Measurements from ENCODE around the gene PNMT. TPM values are rescaled to one million over a fixed set of nuclear protein-coding genes. Genes with fewer than 3 reads are reported as not detected.

The PNMT gene
- total RNA-seq, 1 donor from 2014 or later, result 3.9 TPM

- intact Hi-C loops (cut with DNase I), result no loop called here
- DNase-seq, result no peak
- Histone ChIP-seq H3K4me3 (no peak overlapping the region), H3K4me1 (peaks cover 73% of the 10 kb centered on the region), H3K9me3 (no peaks in the 10 kb centered on the region), H3K27me3 (ENCODE audit: low read depth) (peaks cover 45% of the 10 kb centered on the region), H3K36me3 (peaks cover 24% of the 10 kb centered on the region), H3K27ac (peak overlapping the region; percentile 31)
- no peak for ATAC-seq
- TF ChIP-seq, protein P1, sequence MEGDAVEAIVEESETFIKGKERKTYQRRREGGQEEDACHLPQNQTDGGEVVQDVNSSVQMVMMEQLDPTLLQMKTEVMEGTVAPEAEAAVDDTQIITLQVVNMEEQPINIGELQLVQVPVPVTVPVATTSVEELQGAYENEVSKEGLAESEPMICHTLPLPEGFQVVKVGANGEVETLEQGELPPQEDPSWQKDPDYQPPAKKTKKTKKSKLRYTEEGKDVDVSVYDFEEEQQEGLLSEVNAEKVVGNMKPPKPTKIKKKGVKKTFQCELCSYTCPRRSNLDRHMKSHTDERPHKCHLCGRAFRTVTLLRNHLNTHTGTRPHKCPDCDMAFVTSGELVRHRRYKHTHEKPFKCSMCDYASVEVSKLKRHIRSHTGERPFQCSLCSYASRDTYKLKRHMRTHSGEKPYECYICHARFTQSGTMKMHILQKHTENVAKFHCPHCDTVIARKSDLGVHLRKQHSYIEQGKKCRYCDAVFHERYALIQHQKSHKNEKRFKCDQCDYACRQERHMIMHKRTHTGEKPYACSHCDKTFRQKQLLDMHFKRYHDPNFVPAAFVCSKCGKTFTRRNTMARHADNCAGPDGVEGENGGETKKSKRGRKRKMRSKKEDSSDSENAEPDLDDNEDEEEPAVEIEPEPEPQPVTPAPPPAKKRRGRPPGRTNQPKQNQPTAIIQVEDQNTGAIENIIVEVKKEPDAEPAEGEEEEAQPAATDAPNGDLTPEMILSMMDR (IDR thresholded peaks at IDR 0.05), result no peak
These were observed 2.5 kb upstream of the PNMT start for GRCh38 chr17:39665642-39666224.

DNA sequence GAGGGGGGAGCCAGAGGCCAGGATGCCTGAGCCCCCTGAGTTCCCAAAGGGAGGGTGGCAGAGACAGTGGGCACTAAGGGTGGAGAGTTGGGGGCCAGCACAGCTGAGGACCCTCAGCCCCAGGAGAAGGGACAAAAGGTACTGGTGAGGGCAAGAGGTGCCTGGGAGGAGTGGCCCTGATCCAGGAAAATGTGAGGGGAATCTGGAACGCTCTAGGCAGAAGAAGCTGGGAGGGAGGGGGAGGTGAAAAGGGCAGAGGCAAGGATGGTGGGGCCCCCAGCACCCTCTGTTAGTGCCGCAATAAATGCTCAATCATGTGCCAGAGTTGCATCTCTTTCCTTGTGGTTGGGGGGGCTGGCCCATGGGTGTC lies 2.0 kb upstream of the PNMT start:
- Histone ChIP-seq H3K36me3 (peaks cover 19% of the 10 kb centered on the region), H3K27ac (no peak overlapping the region), H3K4me1 (peaks cover 72% of the 10 kb centered on the region), H3K4me3 (no peak overlapping the region), H3K27me3 (ENCODE audit: low read depth) (peaks cover 45% of the 10 kb centered on the region), H3K9me3 (no peaks in the 10 kb centered on the region)
- ATAC-seq, result no peak
- no peak for DNase-seq
- intact Hi-C loops (cut with DNase I), result no loop called here
- TF ChIP-seq, protein P1 (IDR thresholded peaks at IDR 0.05), result no peak

- Histone ChIP-seq H3K36me3 (peaks cover 14% of the 10 kb centered on the region), H3K27ac (peak overlapping the region; percentile 54), H3K9me3 (no peaks in the 10 kb centered on the region), H3K27me3 (ENCODE audit: low read depth) (peaks cover 45% of the 10 kb centered on the region), H3K4me1 (peaks cover 67% of the 10 kb centered on the region), H3K4me3 (peak overlapping the region; percentile 54)
- TF ChIP-seq, protein P1 (IDR thresholded peaks at IDR 0.05), result no peak
- DNase-seq (no peak), ATAC-seq (no peak)
- intact Hi-C loops (cut with DNase I), result no loop called here
These were observed 1.5 kb upstream of the PNMT start for GRCh38 chr17:39666601-39667261.

- Histone ChIP-seq H3K9me3 (no peaks in the 10 kb centered on the region), H3K4me3 (peak overlapping the region; percentile 54), H3K27ac (peak overlapping the region; percentile 56), H3K36me3 (peaks cover 7% of the 10 kb centered on the region), H3K27me3 (ENCODE audit: low read depth) (peaks cover 45% of the 10 kb centered on the region), H3K4me1 (peaks cover 60% of the 10 kb centered on the region)
- DNase-seq, result no peak
- TF ChIP-seq, protein P1 (IDR thresholded peaks at IDR 0.05), result no peak
- peak; percentile 43 to 58 for ATAC-seq
- intact Hi-C loops (cut with DNase I), result no loop called here
These were observed 850 bp upstream of the PNMT start for GRCh38 chr17:39667262-39667944.

DNA sequence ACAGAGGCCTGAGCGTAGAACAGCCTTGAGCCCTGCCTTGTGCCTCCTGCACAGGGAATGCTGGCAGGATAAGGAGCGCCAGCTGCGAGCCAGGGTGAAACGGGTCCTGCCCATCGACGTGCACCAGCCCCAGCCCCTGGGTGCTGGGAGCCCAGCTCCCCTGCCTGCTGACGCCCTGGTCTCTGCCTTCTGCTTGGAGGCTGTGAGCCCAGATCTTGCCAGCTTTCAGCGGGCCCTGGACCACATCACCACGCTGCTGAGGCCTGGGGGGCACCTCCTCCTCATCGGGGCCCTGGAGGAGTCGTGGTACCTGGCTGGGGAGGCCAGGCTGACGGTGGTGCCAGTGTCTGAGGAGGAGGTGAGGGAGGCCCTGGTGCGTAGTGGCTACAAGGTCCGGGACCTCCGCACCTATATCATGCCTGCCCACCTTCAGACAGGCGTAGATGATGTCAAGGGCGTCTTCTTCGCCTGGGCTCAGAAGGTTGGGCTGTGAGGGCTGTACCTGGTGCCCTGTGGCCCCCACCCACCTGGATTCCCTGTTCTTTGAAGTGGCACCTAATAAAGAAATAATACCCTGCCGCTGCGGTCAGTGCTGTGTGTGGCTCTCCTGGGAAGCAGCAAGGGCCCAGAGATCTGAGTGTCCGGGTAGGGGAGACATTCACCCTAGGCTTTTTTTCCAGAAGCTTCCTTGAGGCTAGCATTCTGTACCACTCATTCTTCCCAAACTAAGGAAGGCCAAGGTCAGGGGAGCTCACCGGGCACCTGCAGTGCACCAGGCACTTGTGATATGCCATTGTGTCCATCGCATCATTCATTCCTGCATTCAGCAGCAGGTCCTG lies 1.9 kb downstream of the PNMT start:
- Histone ChIP-seq H3K4me3 (no peak overlapping the region), H3K9me3 (no peaks in the 10 kb centered on the region), H3K27me3 (ENCODE audit: low read depth) (peaks cover 45% of the 10 kb centered on the region), H3K27ac (no peak overlapping the region), H3K36me3 (no peaks in the 10 kb centered on the region), H3K4me1 (peaks cover 34% of the 10 kb centered on the region)
- DNase-seq, result no peak
- TF ChIP-seq, protein P1 (IDR thresholded peaks at IDR 0.05), result no peak
- ATAC-seq, result no peak
- intact Hi-C loops (cut with DNase I), result no loop called here
